Stimulated activated CD8-positive, alpha-beta memory T cell treated with anti-CD3 and anti-CD28 coated beads, Interleukin-12 subunit alpha, Interleukin-12 subunit beta, amount 100 ng/mL, for 4 hours (primary cell): ENCODE results near the gene LRRC23.

Source experiments
- DNase-seq: peaks from one replicate; pipeline ENCODE4 v3.0.0-alpha.2; 2020; ENCODE audit warnings: low read depth

LRRC23 gene

GRCh38 chr12:6925540-6926279, 21.1 kb downstream of the LRRC23 start:
- DNase-seq = no peak

- DNase-seq = peak; percentile 24
These were observed 22.9 kb downstream of the LRRC23 start, which contains the start of gene ATN1 for GRCh38 chr12:6927379-6928021. Gene ATN1, plus strand, starts transcription at chr12:6927959. Its CDS starts 6,043 bp downstream, at chr12:6934002.

GRCh38 chr12:6928022-6928702, 23.5 kb downstream of the LRRC23 start:
- DNase-seq = no peak

DNA sequence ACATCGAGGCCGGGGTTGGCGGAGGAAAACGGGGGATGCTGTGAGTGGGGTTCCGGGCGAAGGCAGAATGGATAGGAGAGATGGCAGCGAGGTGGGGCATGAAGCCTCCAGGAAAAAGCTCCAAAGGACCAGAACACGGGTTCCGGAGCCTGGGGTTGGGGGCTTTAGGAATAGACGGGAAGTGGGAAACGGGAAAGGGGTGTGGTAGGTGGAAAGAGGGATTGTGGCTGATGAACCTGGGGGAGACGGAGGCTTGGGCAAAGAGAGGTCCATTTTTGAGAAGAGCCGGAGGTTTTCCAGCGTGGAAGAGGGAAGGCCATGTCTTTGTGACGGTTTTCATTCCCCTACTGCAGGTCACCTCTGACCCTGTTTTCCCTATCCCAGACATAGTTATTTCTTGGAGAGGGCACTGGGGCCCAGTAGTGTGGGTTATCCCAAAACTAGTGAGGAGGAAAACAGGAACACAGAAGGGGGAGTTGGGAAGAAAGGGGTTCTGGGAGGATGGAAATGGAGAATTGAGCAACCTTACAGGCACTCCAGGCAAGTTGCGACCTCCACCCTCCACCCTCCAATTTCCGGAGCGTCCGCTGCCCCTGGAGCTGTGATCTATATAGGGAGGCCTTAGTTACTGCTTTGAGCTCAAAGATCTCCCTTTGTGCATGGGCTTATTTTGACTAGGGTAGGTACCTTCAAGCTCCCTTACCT, 24.2 kb downstream of the LRRC23 start:
- no peak for DNase-seq

DNA sequence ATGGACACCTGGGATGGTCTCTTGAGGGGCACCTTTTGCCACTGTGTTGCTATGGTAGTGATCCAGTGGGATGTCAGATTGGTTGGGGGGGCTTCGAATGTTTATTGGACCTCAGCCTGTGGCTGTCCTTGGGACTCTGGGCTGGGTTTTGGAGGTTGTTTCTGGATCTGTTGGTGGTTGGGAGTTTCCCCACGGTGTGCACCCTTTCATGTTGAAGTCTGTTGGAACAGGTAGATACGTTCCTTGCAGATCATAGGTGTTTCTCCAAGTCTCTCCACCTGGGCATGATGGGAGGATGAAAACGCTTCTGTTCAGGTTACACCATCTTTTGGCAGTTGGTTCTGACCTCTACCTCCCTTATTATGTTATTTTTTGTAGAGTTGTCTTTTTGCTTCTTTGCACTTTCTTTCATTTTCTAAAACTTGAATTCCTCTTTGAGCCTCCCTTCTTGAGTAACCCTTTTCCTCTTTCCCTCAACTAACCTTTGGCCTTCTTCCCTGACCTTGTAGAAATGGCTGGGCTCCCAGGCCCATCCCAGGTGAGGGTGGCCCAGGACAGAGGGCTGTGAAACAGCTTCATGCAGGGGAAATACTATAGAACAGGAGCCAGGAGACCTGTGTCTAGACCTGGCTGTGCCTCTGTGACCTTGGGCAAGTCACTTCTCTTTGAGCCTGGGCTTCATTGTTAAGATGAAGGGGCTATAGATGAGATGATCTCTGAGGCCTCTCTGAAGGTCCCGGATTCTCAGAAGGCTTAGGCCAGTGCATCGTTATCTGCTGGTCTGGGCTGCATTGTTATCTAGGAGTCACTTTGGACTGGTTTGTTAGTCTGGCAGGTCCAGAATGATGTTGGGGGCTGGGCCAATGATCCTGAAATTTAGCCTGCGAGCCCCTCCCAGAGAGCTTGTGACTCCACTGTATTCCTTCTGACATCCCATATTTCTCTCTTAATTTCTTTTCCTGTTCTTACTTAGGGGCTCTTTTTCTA, 25.1 kb downstream of the LRRC23 start:
- DNase-seq = no peak

DNA sequence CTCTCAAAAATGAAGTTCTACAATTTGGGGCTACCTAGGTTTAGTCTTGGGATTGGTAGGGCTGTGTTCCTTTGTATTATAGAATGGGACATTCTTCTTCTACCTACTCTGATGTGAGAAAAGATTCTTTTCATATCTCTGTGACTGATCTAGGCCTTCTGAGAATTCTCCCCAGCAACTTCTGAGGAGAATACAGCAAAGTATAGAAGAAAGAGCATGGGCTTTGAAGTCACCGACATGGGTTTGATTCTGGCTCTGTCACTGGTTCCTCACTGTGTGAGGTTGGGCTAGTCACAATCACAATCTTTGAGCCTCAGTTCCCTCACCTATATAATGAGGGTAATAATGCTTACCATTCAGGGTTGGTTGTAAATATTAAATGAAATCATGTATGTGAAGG, 28.1 kb downstream of the LRRC23 start:
- no peak for DNase-seq

GRCh38 chr12:6934110-6934509, 29.5 kb downstream of the LRRC23 start:
- DNase-seq = no peak

DNA sequence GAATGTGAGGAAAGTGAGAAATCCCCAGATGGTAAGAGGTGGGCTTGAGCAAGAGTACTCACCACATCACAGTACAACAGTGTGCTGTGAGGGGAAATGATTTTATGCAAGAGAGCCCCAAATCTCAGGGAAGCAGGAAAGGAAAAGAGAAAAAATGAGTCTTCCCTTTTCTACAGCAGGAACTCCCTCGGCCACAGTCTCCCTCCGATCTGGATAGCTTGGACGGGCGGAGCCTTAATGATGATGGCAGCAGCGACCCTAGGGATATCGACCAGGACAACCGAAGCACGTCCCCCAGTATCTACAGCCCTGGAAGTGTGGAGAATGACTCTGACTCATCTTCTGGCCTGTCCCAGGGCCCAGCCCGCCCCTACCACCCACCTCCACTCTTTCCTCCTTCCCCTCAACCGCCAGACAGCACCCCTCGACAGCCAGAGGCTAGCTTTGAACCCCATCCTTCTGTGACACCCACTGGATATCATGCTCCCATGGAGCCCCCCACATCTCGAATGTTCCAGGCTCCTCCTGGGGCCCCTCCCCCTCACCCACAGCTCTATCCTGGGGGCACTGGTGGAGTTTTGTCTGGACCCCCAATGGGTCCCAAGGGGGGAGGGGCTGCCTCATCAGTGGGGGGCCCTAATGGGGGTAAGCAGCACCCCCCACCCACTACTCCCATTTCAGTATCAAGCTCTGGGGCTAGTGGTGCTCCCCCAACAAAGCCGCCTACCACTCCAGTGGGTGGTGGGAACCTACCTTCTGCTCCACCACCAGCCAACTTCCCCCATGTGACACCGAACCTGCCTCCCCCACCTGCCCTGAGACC, 31.0 kb downstream of the LRRC23 start:
- no peak for DNase-seq

DNA sequence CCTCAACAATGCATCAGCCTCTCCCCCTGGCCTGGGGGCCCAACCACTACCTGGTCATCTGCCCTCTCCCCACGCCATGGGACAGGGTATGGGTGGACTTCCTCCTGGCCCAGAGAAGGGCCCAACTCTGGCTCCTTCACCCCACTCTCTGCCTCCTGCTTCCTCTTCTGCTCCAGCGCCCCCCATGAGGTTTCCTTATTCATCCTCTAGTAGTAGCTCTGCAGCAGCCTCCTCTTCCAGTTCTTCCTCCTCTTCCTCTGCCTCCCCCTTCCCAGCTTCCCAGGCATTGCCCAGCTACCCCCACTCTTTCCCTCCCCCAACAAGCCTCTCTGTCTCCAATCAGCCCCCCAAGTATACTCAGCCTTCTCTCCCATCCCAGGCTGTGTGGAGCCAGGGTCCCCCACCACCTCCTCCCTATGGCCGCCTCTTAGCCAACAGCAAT, 31.6 kb downstream of the LRRC23 start:
- DNase-seq = no peak

DNA sequence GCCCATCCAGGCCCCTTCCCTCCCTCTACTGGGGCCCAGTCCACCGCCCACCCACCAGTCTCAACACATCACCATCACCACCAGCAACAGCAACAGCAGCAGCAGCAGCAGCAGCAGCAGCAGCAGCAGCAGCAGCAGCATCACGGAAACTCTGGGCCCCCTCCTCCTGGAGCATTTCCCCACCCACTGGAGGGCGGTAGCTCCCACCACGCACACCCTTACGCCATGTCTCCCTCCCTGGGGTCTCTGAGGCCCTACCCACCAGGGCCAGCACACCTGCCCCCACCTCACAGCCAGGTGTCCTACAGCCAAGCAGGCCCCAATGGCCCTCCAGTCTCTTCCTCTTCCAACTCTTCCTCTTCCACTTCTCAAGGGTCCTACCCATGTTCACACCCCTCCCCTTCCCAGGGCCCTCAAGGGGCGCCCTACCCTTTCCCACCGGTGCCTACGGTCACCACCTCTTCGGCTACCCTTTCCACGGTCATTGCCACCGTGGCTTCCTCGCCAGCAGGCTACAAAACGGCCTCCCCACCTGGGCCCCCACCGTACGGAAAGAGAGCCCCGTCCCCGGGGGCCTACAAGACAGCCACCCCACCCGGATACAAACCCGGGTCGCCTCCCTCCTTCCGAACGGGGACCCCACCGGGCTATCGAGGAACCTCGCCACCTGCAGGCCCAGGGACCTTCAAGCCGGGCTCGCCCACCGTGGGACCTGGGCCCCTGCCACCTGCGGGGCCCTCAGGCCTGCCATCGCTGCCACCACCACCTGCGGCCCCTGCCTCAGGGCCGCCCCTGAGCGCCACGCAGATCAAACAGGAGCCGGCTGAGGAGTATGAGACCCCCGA, 32.2 kb downstream of the LRRC23 start:
- peak; percentile 45 for DNase-seq

GRCh38 chr12:6937481-6938352, 33.1 kb downstream of the LRRC23 start:
- DNase-seq = peak; percentile 87

DNA sequence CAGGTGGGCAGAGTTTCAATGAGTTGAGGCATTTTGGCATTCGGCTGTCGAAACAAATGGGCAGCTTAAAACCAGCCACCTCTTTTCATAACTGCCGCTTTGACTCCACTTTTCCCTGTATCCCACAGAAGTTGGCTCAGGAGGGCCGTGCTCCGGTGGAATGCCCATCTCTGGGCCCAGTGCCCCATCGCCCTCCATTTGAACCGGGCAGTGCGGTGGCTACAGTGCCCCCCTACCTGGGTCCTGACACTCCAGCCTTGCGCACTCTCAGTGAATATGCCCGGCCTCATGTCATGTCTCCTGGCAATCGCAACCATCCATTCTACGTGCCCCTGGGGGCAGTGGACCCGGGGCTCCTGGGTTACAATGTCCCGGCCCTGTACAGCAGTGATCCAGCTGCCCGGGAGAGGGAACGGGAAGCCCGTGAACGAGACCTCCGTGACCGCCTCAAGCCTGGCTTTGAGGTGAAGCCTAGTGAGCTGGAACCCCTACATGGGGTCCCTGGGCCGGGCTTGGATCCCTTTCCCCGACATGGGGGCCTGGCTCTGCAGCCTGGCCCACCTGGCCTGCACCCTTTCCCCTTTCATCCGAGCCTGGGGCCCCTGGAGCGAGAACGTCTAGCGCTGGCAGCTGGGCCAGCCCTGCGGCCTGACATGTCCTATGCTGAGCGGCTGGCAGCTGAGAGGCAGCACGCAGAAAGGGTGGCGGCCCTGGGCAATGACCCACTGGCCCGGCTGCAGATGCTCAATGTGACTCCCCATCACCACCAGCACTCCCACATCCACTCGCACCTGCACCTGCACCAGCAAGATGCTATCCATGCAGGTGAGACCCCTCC, 34.0 kb downstream of the LRRC23 start:
- DNase-seq = no peak

DNA sequence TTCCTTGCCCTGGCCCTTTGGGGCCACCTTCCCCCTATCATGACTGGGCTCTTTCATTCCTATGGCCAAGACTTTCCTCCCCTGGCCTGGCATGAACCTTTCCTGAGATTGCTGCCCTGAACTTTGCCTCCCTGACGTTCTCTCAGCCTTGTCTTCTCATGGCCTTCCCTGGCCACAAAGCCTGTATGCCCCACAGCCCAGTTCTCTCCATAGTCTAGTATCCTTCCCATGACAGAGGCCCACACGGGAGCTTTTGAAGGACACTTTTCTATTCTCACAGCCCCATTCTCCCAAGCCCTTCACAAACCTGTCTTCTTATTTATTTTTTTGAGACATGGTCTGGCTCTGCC, 34.5 kb downstream of the LRRC23 start:
- no peak for DNase-seq

- DNase-seq = no peak
These were observed 36.6 kb downstream of the LRRC23 start for GRCh38 chr12:6941267-6941666.

DNA sequence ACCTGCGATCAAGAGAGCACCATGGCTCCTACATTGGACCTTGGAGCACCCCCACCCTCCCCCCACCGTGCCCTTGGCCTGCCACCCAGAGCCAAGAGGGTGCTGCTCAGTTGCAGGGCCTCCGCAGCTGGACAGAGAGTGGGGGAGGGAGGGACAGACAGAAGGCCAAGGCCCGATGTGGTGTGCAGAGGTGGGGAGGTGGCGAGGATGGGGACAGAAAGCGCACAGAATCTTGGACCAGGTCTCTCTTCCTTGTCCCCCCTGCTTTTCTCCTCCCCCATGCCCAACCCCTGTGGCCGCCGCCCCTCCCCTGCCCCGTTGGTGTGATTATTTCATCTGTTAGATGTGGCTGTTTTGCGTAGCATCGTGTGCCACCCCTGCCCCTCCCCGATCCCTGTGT, 37.2 kb downstream of the LRRC23 start:
- DNase-seq = no peak

- no peak for DNase-seq
These were observed 37.7 kb downstream of the LRRC23 start for GRCh38 chr12:6942331-6942665.

GRCh38 chr12:6943389-6943721, 38.7 kb downstream of the LRRC23 start:
- peak; percentile 32 for DNase-seq
